ENCODE results near the gene DDN.

DNA sequence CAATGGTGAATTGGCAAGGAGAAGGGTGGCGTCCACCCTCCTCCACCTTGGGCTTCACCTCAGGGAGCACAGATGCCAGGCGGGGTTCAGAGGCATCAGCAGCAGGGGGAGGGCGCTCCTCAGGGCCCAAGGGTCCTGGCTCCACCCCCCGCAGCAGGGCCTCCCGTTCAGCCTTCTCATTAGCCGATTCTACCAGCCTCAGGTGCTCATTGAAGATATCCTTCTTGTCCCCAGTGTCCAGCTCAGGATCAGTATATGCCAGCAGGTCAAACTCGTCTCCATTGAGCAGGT is 38.7 kb upstream of the DDN start:
- TF ChIP-seq POLR2AphosphoS5 (IDR thresholded peaks at IDR 0.05; ENCODE audit: borderline replicate concordance, low read depth, low read length) (no peak), EZH2 (IDR thresholded peaks at IDR 0.05) (no peak)

All from SK-N-MC (cell line).